NT2/D1 (cell line): ENCODE results near the gene KIAA1958.

Experiments used
- DNase-seq: peaks from one replicate; pipeline ENCODE4 v3.0.0-alpha.2; 2011; ENCODE audit warnings: low read depth, low spot score
- H3K27me3 ChIP-seq: 2 replicates; pipeline ENCODE4 v1.6.0; 2011; ENCODE audit warnings: mild to moderate bottlenecking; ENCODE audit not compliant: insufficient read length, insufficient read depth
- H3K36me3 ChIP-seq: 2 replicates; pipeline ENCODE4 v1.6.1; 2011; ENCODE audit warnings: mild to moderate bottlenecking, low read length, mixed read lengths; ENCODE audit not compliant: insufficient read depth, insufficient read length
- H3K4me1 ChIP-seq: 2 replicates; pipeline ENCODE4 v1.5.1; 2011; ENCODE audit not compliant: insufficient read depth, insufficient read length
- H3K4me3 ChIP-seq: 2 replicates; pipeline ENCODE4 v1.5.1; 2011; ENCODE audit warnings: low read depth; ENCODE audit not compliant: insufficient read length
- H3K9ac ChIP-seq: 2 replicates; pipeline ENCODE4 v1.6.0; 2011; ENCODE audit warnings: low read depth; ENCODE audit not compliant: insufficient read length
- H3K9me3 ChIP-seq: 2 replicates; pipeline ENCODE4 v1.5.1; 2011; ENCODE audit warnings: mild to moderate bottlenecking, low read length; ENCODE audit not compliant: insufficient read depth
- SUZ12 ChIP-seq: IDR thresholded peaks from 2 replicates; pipeline ENCODE4 v1.6.1; 2011; ENCODE audit not compliant: insufficient read length, insufficient read depth; ENCODE audit errors: extremely low read depth
- YY1 ChIP-seq: IDR thresholded peaks from 2 replicates; pipeline ENCODE4 v1.6.1; 2011; ENCODE audit not compliant: insufficient read length, insufficient read depth
- ZNF274 ChIP-seq: IDR thresholded peaks from 2 replicates; pipeline ENCODE4 v1.6.1; 2011; ENCODE audit warnings: mild to moderate bottlenecking, low read depth, low read length

KIAA1958 gene

DNA sequence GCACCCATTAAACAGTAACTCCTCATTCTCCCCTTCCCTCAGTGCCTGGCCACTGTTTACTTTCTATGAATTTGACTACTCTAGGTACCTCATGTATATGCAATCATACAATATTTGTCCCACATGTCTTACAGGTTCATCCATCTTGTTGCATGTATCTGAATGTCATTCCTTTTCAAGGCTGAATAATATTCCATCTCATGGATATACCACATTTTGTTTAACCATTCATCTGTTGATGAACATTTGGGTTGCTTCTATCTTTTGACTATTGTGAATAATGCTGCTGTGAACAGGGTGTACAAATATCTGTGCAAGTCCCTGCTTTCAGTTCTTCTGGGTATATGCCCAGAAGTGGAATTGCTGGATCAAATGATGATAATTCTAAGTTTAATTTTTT lies 190.4 kb downstream of the KIAA1958 start:
- no peak for DNase-seq
- Histone ChIP-seq H3K4me3 (no peak overlapping the region), H3K4me1 (peaks cover 3% of the 10 kb centered on the region), H3K27me3 (no peaks in the 10 kb centered on the region), H3K36me3 (no peaks in the 10 kb centered on the region), H3K9me3 (peaks cover 23% of the 10 kb centered on the region; the same call in 1 of the 2 replicates), H3K9ac (no peak overlapping the region)
- no peak for TF ChIP-seq YY1
- no peak for TF ChIP-seq ZNF274
- TF ChIP-seq SUZ12: no peak

DNA sequence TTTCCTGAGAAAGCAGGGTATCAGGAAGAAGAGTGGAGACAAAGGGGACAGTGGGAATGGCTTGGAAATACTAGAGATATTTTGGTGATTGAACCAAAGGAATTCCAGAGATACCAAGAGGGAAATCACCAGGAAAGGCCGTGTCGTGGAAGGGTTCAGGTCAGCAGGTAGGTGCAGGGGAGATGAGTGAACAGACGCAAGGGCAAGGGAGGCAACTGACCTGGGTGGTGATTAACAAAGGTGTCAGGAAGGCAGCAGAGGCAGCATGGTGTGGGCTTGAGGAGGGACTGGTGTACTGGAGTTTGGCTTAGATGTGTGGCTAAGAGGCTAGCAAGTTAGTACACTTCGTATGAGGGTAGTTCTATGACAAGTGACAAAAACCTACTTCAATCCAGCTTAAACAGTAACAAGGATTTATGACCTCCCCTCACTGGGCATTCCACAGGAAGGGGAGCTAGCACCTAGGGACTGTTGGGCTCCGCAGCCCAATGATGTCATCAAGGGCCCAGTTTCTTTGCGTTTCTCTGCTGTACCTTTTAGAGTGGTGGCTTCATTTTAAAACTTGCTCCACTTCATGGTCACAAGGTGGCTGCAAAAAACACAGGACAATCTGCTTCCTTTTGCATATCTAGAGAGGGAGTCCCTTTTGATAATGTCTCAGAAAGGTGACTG lies 194.2 kb downstream of the KIAA1958 start:
- H3K4me3 ChIP-seq: no peak overlapping the region
- TF ChIP-seq YY1 (no peak), ZNF274 (no peak), SUZ12 (no peak)
- no peak for DNase-seq
- H3K4me1 ChIP-seq: peaks cover 3% of the 10 kb centered on the region
- peaks cover 23% of the 10 kb centered on the region; the same call in 1 of the 2 replicates for H3K9me3 ChIP-seq
- H3K36me3 ChIP-seq: peaks cover 12% of the 10 kb centered on the region
- no peak overlapping the region for H3K9ac ChIP-seq
- no peaks in the 10 kb centered on the region for H3K27me3 ChIP-seq

DNA sequence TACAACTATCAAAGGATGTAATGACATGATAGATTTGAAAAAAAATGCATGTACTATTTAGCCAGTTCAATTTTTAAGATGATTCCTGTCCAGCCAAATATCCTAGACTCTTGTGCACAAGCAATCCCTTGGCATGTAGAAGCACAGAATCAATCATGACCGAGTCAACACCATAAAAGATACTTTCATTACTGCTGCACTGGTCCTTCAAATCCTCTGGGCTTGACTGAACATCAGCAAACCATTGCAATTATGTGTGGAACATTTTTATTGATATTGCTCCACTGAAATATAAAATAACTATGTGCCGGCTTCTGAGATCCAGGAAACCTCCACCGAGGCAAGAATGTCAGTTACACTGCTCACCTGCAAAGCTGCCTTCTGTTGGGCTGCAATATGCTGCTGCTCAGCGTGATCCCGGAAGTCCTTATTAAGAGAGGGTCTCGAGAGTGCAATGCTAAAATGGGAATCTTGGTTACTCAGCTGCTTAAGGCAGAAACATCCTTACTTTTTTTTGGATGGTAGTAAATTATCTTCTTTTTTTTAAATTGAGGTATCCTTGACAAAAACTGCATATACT lies 202.6 kb downstream of the KIAA1958 start:
- Histone ChIP-seq H3K4me3 (no peak overlapping the region), H3K9me3 (no peaks in the 10 kb centered on the region), H3K9ac (no peak overlapping the region), H3K36me3 (peaks cover 65% of the 10 kb centered on the region), H3K4me1 (peaks cover 3% of the 10 kb centered on the region), H3K27me3 (no peaks in the 10 kb centered on the region)
- no peak for TF ChIP-seq ZNF274
- no peak for TF ChIP-seq SUZ12
- no peak for TF ChIP-seq YY1
- DNase-seq: no peak

- H3K36me3 ChIP-seq: peaks cover 56% of the 10 kb centered on the region
- H3K9ac ChIP-seq: no peak overlapping the region
- H3K4me1 ChIP-seq: peaks cover 3% of the 10 kb centered on the region
- H3K4me3 ChIP-seq: no peak overlapping the region
- H3K9me3 ChIP-seq: no peaks in the 10 kb centered on the region
- TF ChIP-seq ZNF274 (no peak), SUZ12 (no peak), YY1 (no peak)
- H3K27me3 ChIP-seq: no peaks in the 10 kb centered on the region
- no peak for DNase-seq
Observed at GRCh38 chr9:112694706-112695555, 208.3 kb downstream of the KIAA1958 start.

- Histone ChIP-seq H3K36me3 (peaks cover 51% of the 10 kb centered on the region), H3K27me3 (no peaks in the 10 kb centered on the region), H3K9me3 (no peaks in the 10 kb centered on the region), H3K9ac (no peak overlapping the region), H3K4me1 (no peaks in the 10 kb centered on the region), H3K4me3 (no peak overlapping the region)
- DNase-seq: no peak
- no peak for TF ChIP-seq YY1
- TF ChIP-seq SUZ12: no peak
- TF ChIP-seq ZNF274: no peak
Observed at GRCh38 chr9:112696461-112696860, 209.8 kb downstream of the KIAA1958 start.

DNA sequence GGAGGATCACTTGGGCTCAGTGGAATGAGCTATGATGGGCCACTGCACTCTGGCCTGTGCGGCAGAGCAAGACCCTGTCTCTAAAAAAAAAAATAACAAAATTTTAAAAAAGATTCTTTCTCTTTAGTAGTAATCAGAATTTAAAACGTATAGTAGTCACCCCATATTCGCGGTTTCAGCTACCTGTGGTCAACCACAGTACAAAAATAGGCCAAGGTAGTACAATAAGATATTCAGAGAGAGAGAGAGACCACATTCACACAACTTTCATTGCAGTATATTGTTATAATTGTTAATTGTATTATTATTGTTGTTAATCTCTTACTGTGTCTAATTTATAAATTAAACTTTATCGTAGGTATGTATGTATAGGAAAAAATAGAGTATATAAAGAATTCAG lies 212.6 kb downstream of the KIAA1958 start:
- Histone ChIP-seq H3K27me3 (no peaks in the 10 kb centered on the region), H3K4me1 (no peaks in the 10 kb centered on the region), H3K9me3 (no peaks in the 10 kb centered on the region), H3K4me3 (no peak overlapping the region), H3K36me3 (peaks cover 47% of the 10 kb centered on the region), H3K9ac (no peak overlapping the region)
- TF ChIP-seq ZNF274 (no peak), SUZ12 (no peak), YY1 (no peak)
- no peak for DNase-seq

GRCh38 chr9:112700085-112700484 lies 213.5 kb downstream of the KIAA1958 start:
- no peak overlapping the region for H3K4me3 ChIP-seq
- TF ChIP-seq ZNF274: no peak
- TF ChIP-seq SUZ12: no peak
- TF ChIP-seq YY1: no peak
- no peak overlapping the region for H3K9ac ChIP-seq
- H3K36me3 ChIP-seq: peaks cover 47% of the 10 kb centered on the region
- H3K27me3 ChIP-seq: no peaks in the 10 kb centered on the region
- DNase-seq: no peak
- H3K4me1 ChIP-seq: no peaks in the 10 kb centered on the region
- no peaks in the 10 kb centered on the region for H3K9me3 ChIP-seq
